Smooth muscle cell of the pulmonary artery (primary cell): ENCODE measurements around the gene VCX3B. TPM values are rescaled to one million over a fixed set of nuclear protein-coding genes. Genes with fewer than 3 reads are reported as not detected.

Experiments
- total RNA-seq: library from RNA; depleted of rRNA; stranded (reverse); fragments of >200 nt; gene quantifications from 2 replicates; pipeline ENCODE4 v1.2.3, GENCODE V29; 2014

VCX3B gene
- total RNA-seq: not detected in 2 replicates

DNA sequence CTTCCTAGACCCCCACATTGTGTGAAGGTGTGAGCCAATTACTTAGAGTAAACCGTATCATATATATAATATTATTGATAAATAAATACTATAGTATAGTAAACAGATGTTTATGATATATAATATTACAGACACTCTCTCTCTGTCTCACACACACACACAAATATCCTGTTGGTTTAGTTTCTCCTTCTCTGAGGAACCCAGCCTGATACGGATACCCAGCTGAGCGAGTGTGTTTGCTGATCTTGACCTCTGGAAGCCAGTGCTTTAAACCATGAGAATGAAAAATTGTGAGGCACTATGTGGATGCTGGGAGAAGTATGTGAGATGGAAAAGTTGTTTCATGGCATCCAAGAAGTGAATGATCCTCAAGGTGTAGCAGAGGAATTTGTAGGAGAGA is at the start of gene VCX3B:
Gene VCX3B, plus strand, starts transcription at position 301 of the 400 bp plus-strand sequence. CDS start 621 bp downstream, outside the sequence.

